ENCODE data around the gene RACK1.
"Not testable (repeated sequence)": the region's sequence is repeated elsewhere in the genome, so short reads cannot be mapped to it uniquely, and the experiment has no call there.

Gene RACK1

DNA sequence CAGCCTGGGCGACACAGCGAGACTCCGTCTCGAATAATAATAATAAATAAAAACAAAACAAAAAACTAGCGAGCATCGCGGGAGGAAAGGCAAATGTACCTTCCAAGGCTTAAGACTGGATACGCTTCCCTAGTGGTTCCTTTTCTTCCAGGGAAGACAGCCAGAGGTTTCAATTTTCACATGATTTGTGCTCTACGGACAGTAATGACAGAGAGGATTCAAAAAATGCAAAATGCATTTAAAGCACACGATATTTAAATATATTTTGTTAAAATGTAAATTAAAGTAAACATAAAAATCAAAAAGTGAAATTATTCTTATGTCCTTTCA is 24.9 kb downstream of the RACK1 start:
- no peak for DNase-seq (ENCODE audit: insufficient read length, low spot score)
- TF ChIP-seq POLR2A (IDR thresholded peaks at IDR 0.05; ENCODE audit: low read depth, low read length): no peak
- no peak for FAIRE-seq

GRCh38 chr5:181217803-181218062 is 26.0 kb downstream of the RACK1 start:
- no peak for TF ChIP-seq POLR2A (IDR thresholded peaks at IDR 0.05; ENCODE audit: low read depth, low read length)
- FAIRE-seq (no peak), DNase-seq (ENCODE audit: insufficient read length, low spot score) (no peak)

GRCh38 chr5:181217111-181217802 is 26.4 kb downstream of the RACK1 start:
- DNase-seq (ENCODE audit: insufficient read length, low spot score): no peak
- FAIRE-seq: no peak
- TF ChIP-seq POLR2A (IDR thresholded peaks at IDR 0.05; ENCODE audit: low read depth, low read length): no peak

- DNase-seq (ENCODE audit: insufficient read length, low spot score) (no peak), FAIRE-seq (no peak)
- no peak for TF ChIP-seq POLR2A (IDR thresholded peaks at IDR 0.05; ENCODE audit: low read depth, low read length)
Measured at GRCh38 chr5:181215997-181216989, 27.4 kb downstream of the RACK1 start.

DNA sequence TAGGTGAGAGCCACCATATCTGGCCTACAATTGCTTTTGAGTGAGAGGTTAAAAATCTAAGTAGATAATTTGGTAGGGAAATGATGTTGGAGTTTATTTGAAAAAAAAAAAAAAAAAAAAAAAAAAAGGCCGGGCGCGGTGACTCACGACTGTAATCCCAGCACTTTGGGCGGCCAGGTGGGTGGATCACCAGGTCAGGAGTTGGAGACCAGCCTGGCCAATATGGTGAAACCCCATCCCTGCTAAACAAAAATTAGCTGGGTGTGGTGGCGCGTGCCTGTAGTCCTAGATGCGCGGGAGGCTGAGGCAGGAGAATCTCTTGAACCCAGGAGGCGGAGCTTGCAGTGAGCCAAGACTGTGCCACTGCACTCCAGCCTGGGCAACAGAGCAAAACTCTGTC is 29.5 kb downstream of the RACK1 start:
- not testable (repeated sequence) for FAIRE-seq; DNase-seq (ENCODE audit: insufficient read length, low spot score)

DNA sequence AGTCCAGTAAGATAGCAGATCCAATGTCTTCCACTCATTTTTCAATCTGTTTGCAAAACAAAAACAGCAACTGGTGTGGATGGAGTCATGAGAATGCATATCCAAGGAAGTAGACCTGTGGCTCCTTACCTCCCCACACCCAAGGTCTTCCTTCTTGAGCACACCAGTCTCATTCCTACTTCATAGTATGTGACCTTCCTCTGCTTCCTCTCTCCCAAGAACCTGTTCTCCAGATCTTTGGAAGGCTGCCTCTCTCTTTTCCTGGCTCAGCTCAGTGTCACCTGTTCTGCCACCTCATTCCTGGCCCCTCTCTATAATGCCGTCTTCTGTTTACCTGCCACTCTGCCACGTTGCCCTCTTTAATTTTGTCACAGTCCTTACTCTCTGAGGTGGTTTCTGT is 30.8 kb downstream of the RACK1 start:
- no peak for TF ChIP-seq POLR2A (IDR thresholded peaks at IDR 0.05; ENCODE audit: low read depth, low read length)
- FAIRE-seq (no peak), DNase-seq (ENCODE audit: insufficient read length, low spot score) (no peak)

DNA sequence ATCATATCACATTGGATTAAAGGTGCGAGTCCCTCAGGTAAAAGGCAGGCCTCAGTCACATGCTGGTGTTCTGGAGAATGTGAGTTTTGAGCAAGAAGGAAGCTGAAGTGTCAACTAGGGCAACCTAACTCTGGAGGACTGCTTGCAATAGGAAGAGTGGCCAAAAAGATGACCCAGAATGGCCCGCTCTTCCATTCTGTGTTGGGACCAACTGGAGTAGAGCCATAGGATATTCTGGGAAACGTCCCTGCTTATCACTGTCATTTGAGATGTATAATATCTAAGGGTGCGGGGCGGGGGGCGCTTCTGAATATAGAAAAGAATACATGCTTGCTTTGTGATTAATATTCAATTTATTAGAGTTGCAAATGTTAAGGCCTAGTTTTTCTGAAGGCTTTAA is 31.6 kb downstream of the RACK1 start:
- no peak for TF ChIP-seq POLR2A (IDR thresholded peaks at IDR 0.05; ENCODE audit: low read depth, low read length)
- no peak for DNase-seq (ENCODE audit: insufficient read length, low spot score)
- FAIRE-seq: no peak

DNA sequence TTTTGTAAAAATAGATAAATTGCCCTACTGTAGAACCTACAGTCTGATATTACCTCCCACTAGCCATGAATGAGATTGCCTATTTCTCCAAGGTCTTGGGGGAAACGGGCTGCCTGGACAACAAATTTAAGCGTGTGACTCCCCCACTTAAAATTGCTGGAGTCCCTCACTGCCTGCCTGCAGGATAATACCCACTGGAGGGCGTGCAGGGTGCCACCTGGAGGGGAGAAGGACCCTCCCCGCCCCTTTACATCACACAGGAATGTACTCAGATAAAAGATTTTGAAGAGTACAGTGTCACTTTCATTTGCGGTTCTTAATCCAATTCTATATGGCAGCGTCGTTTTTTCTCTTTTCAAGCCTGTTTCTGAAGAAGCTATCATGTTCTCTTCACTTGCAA is 32.5 kb downstream of the RACK1 start:
- DNase-seq (ENCODE audit: insufficient read length, low spot score): no peak
- TF ChIP-seq POLR2A (IDR thresholded peaks at IDR 0.05; ENCODE audit: low read depth, low read length): no peak
- no peak for FAIRE-seq

- DNase-seq (ENCODE audit: insufficient read length, low spot score); FAIRE-seq: not testable (repeated sequence)
Measured at GRCh38 chr5:181210698-181211097, 33.0 kb downstream of the RACK1 start.

GRCh38 chr5:181210148-181210547 is 33.6 kb downstream of the RACK1 start:
- FAIRE-seq; DNase-seq (ENCODE audit: insufficient read length, low spot score): not testable (repeated sequence)

DNA sequence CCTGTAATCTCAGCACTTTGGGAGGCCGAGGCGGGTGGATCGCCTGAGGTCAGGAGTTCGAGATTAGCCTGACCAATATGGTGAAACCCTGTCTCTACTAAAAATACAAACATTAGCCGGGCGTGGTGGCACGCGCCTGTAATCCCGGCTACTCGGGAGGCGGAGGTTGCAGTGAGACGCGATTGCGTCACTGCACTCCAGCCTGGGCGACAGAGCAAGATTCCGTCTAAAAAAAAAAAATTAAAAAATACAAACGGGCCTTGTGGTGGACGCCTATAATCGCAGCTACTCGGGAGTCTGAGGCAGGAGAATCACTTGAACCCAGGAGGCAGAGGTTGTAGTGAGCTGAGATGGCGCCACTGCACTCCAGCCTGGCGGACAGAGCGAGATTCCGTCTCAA is 34.7 kb downstream of the RACK1 start:
- not testable (repeated sequence) for FAIRE-seq; DNase-seq (ENCODE audit: insufficient read length, low spot score)

GRCh38 chr5:181207960-181208253 is 35.8 kb downstream of the RACK1 start:
- FAIRE-seq: no peak
- DNase-seq (ENCODE audit: insufficient read length, low spot score): no peak
- no peak for TF ChIP-seq POLR2A (IDR thresholded peaks at IDR 0.05; ENCODE audit: low read depth, low read length)

GRCh38 chr5:181207214-181207959 is 36.3 kb downstream of the RACK1 start:
- FAIRE-seq (no peak), DNase-seq (ENCODE audit: insufficient read length, low spot score) (peak; percentile 58)
- peak; percentile 21; the same call in 1 of the 2 replicates for TF ChIP-seq POLR2A (IDR thresholded peaks at IDR 0.05; ENCODE audit: low read depth, low read length)

GRCh38 chr5:181205761-181206649 is 37.7 kb downstream of the RACK1 start:
- TF ChIP-seq POLR2A (IDR thresholded peaks at IDR 0.05; ENCODE audit: low read depth, low read length): no peak
- no peak for FAIRE-seq
- DNase-seq (ENCODE audit: insufficient read length, low spot score): no peak
